ENCODE data around the gene OR1Q1. TPM values are rescaled to one million over a fixed set of nuclear protein-coding genes. Genes with fewer than 3 reads are reported as not detected.

The OR1Q1 gene
- total and polyA plus RNA-seq, 9 of the 15 experiments (the other 6 are each of a cell fraction or from before 2014, with no cell fraction given), result not detected

DNA sequence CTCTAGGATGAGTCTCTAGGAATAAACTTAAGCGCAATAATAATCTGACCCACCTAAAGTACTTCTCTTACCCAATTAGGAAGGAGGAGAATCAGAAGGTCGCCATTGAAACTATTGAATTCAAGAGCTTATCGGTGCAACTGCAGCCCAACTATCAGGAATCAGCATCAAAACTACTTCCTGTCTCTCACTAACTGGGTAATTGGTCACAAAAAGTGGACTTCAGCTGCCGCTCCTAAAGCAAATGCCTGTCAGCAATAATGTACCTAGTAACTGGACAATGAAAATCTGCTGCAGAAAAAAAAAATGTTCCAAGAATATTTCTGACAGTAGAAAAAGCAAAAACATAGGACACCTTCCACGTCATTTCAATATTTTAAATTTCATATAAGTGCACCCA, 34.7 kb upstream of the OR1Q1 start (continued):
- no peak for TF ChIP-seq TRIM24 (IDR thresholded peaks at IDR 0.05)
- TF ChIP-seq EP300 (IDR thresholded peaks at IDR 0.05; ENCODE audit: low read length), result peak; percentile 65
- no peak for TF ChIP-seq ZBTB12 (CRISPR knock-in tag; IDR thresholded peaks at IDR 0.05)
- peak; percentile 46 for TF ChIP-seq ETV1 (tag; conservative IDR thresholded peaks at IDR 0.05; ENCODE audit: low read depth)
- no peak for TF ChIP-seq ZNF134 (CRISPR knock-in tag; conservative IDR thresholded peaks at IDR 0.05)
- no peak for TF ChIP-seq ZNF583 (CRISPR knock-in tag; IDR thresholded peaks at IDR 0.05)
- 0 out of 2 replicates have a peak, but pooled peaks have one; percentile 34 for TF ChIP-seq TEAD4 (IDR thresholded peaks at IDR 0.05; ENCODE audit: low read length)
- no peak for TF ChIP-seq TEAD4 (CRISPR knock-in tag; IDR thresholded peaks at IDR 0.05; ENCODE audit: borderline replicate concordance)

DNA sequence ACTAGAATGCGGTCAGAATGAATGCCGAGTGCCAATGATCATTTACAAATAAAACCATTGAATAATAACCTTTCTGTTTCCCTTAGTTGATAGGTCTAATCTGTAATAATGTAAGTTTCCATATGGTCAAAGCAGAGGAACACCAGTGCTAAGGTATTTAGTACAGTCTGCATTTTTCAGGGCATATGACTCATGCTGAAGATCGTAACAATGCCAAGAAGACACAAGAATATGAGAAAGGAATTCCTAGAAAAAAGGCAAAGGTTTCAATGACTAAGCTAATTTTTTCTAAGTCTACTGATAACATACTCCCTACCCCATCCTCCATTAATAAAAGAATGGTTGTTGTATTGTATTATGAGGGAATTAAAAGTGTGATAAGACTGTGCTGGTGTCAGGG, 34.2 kb upstream of the OR1Q1 start:
- 19% methylated on average over 3 of the region's 3 CpGs for WGBS (ENCODE audit: insufficient coverage, low coverage, missing lambda C conversion rate)
- H3K4me3 ChIP-seq, result no peak overlapping the region
- H3K79me2 ChIP-seq (ENCODE audit: control insufficient read depth, insufficient read depth, low read length), result no peaks in the 10 kb centered on the region
- FAIRE-seq (peak; percentile 85), DNase-seq (ENCODE audit: extremely low read depth in 1 of 4, low spot score in 3 of 4) (peak; percentile 22 to 64 (median 40)), ATAC-seq (peak; percentile 89)
- POLR2A ChIA-PET, result no interaction called here
- H3K9me3 ChIP-seq (replicated peaks; ENCODE audit: control insufficient read depth, insufficient read depth, low read depth, low read length), result peaks cover 2% of the 10 kb centered on the region
- H3K9me1 ChIP-seq (ENCODE audit: control insufficient read depth, insufficient read depth, low read length), result no peaks in the 10 kb centered on the region
- peak overlapping the region; percentile 68 for H3K27ac ChIP-seq (ENCODE audit: extremely low read depth, low read depth, low read length)
- in situ Hi-C loops (cut with MboI), result no loop called here
- H3K4me2 ChIP-seq (ENCODE audit: insufficient read depth, low read length), result no peak overlapping the region
- H4K20me1 ChIP-seq (replicated peaks; ENCODE audit: control insufficient read depth, insufficient read depth, low read length), result no peaks in the 10 kb centered on the region
- peaks cover 0 to 13% of the 10 kb centered on the region in 2 experiments; a peak in 2 of 5 replicates for H3K4me1 ChIP-seq (replicated peaks in 1 of 2; ENCODE audit: control insufficient read depth in 2 of 2, insufficient read depth in 2 of 2, low read length in 2 of 2)
- H3K36me3 ChIP-seq (ENCODE audit: control insufficient read depth, insufficient read depth, low read length), result no peaks in the 10 kb centered on the region
- CTCF ChIA-PET (ENCODE audit: low intra/inter-chr PET ratio), result no interaction called here
- H2AFZ ChIP-seq (ENCODE audit: low read depth, low read length), result peak overlapping the region; percentile 88
- intact Hi-C loops (cut with micrococcal nuclease), result no loop called here
- H3K9ac ChIP-seq (ENCODE audit: insufficient read depth in 1 of 2, low read depth in 2 of 2, low read length in 2 of 2), result 0 out of 4 replicates have a peak overlapping the region, but pooled peaks of 1 of the 2 experiments have one; percentile 22
- no TSS peak for BruUV-seq (replicated peaks)
- no peaks in the 10 kb centered on the region for H3K27me3 ChIP-seq (ENCODE audit: control insufficient read depth in 2 of 2, insufficient read depth in 2 of 2, low read length in 2 of 2)
- TF ChIP-seq ZNF347 (CRISPR knock-in tag; IDR thresholded peaks at IDR 0.05; ENCODE audit: low read depth) (no peak), TCFL5 (CRISPR knock-in tag; conservative IDR thresholded peaks at IDR 0.05) (no peak), TEAD4 (IDR thresholded peaks at IDR 0.05; ENCODE audit: low read length) (peak; percentile 65), TEAD4 (CRISPR knock-in tag; IDR thresholded peaks at IDR 0.05; ENCODE audit: borderline replicate concordance) (no peak), SRSF9 (IDR thresholded peaks at IDR 0.05; ENCODE audit: borderline replicate concordance, low read depth, low read length) (no peak), SMAD1 (IDR thresholded peaks at IDR 0.05; ENCODE audit: low read depth, low read length, partially characterized antibody) (no peak), NFYB (IDR thresholded peaks at IDR 0.05; ENCODE audit: extremely low read depth, insufficient read length) (no peak), BRD4 (IDR thresholded peaks at IDR 0.05) (no peak), FOXK2 (conservative IDR thresholded peaks at IDR 0.05 in 1 of 2, IDR thresholded peaks at IDR 0.05 in 1 of 2; ENCODE audit: low read depth in 2 of 2) (peak in 1 of 2 experiments; percentile 48; a peak in 1 of 4 replicates), USF1 (CRISPR knock-in tag; IDR thresholded peaks at IDR 0.05) (no peak), MEIS2 (IDR thresholded peaks at IDR 0.05; ENCODE audit: partially characterized antibody) (peak; percentile 5), HDAC1 (IDR thresholded peaks at IDR 0.05) (peak in 1 of 2 experiments; percentile 16; a peak in 1 of 4 replicates), SMAD3 (CRISPR knock-in tag; conservative IDR thresholded peaks at IDR 0.05) (no peak)
